ENCODE results near the gene HYAL3.

DNA sequence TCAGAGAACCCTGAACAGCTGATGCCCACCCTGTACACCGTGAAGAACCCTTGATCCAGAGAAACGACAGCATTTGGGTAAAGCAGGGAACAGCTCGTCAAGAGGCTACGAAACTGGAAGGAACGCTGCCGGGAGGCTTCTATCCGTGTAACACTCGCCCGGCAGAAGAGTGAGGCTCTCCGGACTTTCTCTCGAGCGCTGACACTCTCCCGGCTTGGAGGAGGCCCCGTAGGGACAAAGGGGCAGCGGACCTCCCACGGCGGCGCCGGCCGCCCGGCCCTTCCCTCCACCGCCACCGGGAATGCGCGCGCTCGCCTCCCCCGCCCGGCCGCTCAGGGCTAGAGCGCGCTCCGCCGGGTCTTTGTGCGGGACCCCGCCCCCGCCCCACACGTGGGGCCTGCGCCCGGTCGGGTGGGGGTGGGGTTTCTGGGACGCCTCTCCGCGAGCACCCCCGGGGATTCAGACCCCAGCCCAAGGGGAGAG is 21.7 kb upstream of the HYAL3 start:
- TF ChIP-seq CTCF (IDR thresholded peaks at IDR 0.05): peak in 1 of 4 experiments; percentile 8
- TF ChIP-seq POLR2A (IDR thresholded peaks at IDR 0.05): no peak
